Measurements from ENCODE around the gene DRD4.
A peak's percentile ranks its signal among the peaks of the same experiment; 100 is the strongest.

The DRD4 gene

DNA sequence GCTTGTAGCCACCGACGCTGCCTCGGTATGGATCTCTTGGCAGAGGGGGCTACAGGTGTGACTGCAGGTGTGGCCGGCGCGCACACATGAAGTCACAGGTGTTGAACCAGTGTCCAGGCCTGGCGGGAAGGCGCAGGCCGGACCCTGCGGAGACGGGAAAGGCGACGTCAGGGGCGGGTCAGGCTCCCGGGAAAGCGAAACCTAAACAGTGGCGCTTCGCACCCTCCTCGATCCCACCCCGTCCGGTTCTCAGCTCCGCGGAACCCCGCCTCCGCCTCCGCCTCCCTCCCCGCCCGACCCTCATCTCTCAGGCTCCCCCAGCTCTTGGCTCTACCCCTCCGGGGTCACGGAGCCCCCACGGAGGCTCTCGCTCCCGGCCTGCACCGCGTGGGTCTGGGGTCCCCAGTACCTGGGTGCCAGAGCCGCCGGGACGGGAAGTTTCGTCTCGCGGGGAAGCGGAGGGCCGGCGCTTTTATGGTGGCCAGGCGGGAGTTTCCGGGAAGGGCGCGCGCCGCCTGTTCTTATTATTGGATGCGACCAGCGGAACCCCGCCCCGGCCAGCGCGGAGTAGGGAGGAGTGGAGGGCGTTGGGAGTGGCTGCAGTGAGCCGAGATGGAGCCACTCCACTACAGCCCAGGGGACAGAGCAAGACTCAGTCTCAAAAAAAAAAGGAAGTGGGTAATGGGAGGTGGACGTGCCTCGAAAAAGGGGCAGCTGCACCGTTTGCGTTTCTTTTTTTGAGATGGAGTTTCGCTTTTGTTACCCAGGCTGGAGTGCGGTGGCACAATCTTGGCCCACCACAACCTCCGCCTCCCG, 21.4 kb upstream of the DRD4 start, which contains the start of gene IRF7:
Gene IRF7 (minus strand): TSS at position 447 of the 816 bp plus-strand sequence. CDS start 586 bp downstream, outside the sequence.
- Histone ChIP-seq H3K4me3 (ENCODE audit: insufficient read depth, low read depth, low read length, poor library complexity, severe bottlenecking) (peak within 1 kb of the TSS; percentile 79), H3K27ac (ENCODE audit: insufficient read depth, low read length, poor library complexity, severe bottlenecking) (peak within 1 kb of the TSS; percentile 94), H3K27me3 (replicated peaks; ENCODE audit: control insufficient read depth, insufficient read depth, low read length, poor library complexity, severe bottlenecking) (no peaks in the 10 kb centered on the region), H3K36me3 (ENCODE audit: control insufficient read depth, insufficient read depth, low read length) (peaks cover 22% of the 10 kb centered on the region), H3K9me3 (ENCODE audit: control insufficient read depth, low read length) (no peaks in the 10 kb centered on the region), H3K4me1 (ENCODE audit: control insufficient read depth, insufficient read depth, low read length, poor library complexity, severe bottlenecking) (peaks cover 22% of the 10 kb centered on the region)
- DNase-seq, result peak; percentile 81 to 87 (median 85)

DNA sequence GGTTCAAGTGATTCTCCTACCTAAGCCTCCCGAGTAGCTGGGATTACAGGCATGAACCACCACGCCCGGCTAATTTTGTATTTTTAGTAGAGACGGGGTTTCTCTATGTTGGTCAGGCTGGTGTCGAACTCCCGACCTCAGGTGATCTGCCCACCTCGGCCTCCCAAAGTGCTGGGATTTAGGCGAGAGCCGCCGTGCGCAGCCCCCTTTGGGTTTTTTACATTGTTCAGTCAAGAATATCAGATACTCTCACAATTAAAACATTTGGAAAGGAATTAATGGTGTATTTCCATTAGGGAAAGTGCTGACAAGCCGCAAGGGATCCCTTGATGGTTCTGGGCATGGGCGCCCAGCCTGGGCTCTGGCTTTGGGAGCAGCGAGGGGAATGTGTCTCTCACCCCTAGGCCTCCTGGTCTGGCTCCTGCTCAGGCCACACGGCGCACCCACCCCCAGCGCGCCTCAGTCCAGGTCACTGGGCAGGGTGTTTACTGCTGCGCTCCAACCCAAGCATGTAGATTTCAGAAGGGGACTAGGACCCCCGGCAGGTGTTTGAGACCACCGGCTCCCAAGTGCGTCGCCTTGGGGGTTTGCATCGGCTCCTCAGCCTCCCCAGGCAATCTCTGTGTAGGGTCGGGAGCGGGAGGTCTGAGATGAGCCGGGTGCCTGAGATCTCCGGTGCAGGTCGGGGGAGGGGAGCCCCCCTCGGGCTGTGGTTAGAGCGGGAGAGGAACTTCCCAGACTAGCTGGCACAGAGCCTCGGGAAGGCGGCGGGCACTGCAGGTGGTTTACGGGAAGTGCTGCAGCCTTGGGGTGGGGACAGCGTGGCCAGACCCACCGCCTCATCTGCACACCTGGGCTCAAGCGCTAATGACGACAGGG, 20.5 kb upstream of the DRD4 start:
- H3K9me3 ChIP-seq (ENCODE audit: control insufficient read depth, low read length), result no peaks in the 10 kb centered on the region
- H3K4me1 ChIP-seq (ENCODE audit: control insufficient read depth, insufficient read depth, low read length, poor library complexity, severe bottlenecking), result peaks cover 22% of the 10 kb centered on the region
- DNase-seq, result no peak
- no peaks in the 10 kb centered on the region for H3K27me3 ChIP-seq (replicated peaks; ENCODE audit: control insufficient read depth, insufficient read depth, low read length, poor library complexity, severe bottlenecking)
- H3K27ac ChIP-seq (ENCODE audit: insufficient read depth, low read length, poor library complexity, severe bottlenecking), result peak overlapping the region; percentile 94
- peak overlapping the region; percentile 79 for H3K4me3 ChIP-seq (ENCODE audit: insufficient read depth, low read depth, low read length, poor library complexity, severe bottlenecking)
- H3K36me3 ChIP-seq (ENCODE audit: control insufficient read depth, insufficient read depth, low read length), result peaks cover 14% of the 10 kb centered on the region

DNA sequence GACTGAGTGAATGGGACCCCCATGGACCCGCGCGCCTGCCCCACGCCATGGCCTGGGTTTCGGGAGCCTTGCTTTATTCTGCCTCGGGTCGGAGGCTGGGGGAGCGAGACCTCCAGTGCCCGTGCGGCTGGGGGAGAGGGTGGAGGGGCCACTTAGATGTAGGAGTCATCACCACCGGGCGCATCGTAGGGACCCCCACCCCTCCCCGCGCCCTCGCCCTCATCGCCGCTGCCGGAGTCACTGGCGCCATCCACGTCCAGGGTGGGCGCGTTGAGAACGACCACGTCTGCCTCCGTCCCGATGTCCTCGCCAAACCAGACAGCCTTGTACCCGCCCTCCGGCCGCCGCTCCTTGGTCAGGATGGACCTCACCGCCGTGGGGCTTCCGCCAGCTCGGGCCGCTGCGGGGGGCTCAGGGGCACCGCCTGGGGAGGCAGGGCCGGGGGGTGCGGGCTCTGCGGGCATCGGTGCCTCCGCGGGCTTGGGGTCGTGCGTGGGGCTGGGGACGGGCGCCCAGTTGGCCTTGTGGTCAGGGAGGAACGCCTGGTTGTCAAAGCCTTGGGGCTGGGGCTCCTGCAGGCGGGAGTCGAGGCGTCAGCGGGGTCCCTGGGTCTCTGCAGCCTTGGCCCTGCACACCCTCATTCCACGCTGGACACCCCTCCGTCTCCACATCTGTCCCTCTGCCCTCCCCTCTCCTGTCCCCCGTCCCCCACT, 19.7 kb upstream of the DRD4 start:
- no peaks in the 10 kb centered on the region for H3K9me3 ChIP-seq (ENCODE audit: control insufficient read depth, low read length)
- peaks cover 6% of the 10 kb centered on the region for H3K36me3 ChIP-seq (ENCODE audit: control insufficient read depth, insufficient read depth, low read length)
- DNase-seq, result no peak
- H3K27ac ChIP-seq (ENCODE audit: insufficient read depth, low read length, poor library complexity, severe bottlenecking), result no peak overlapping the region
- H3K4me3 ChIP-seq (ENCODE audit: insufficient read depth, low read depth, low read length, poor library complexity, severe bottlenecking), result no peak overlapping the region
- no peaks in the 10 kb centered on the region for H3K27me3 ChIP-seq (replicated peaks; ENCODE audit: control insufficient read depth, insufficient read depth, low read length, poor library complexity, severe bottlenecking)
- H3K4me1 ChIP-seq (ENCODE audit: control insufficient read depth, insufficient read depth, low read length, poor library complexity, severe bottlenecking), result peaks cover 22% of the 10 kb centered on the region

DNA sequence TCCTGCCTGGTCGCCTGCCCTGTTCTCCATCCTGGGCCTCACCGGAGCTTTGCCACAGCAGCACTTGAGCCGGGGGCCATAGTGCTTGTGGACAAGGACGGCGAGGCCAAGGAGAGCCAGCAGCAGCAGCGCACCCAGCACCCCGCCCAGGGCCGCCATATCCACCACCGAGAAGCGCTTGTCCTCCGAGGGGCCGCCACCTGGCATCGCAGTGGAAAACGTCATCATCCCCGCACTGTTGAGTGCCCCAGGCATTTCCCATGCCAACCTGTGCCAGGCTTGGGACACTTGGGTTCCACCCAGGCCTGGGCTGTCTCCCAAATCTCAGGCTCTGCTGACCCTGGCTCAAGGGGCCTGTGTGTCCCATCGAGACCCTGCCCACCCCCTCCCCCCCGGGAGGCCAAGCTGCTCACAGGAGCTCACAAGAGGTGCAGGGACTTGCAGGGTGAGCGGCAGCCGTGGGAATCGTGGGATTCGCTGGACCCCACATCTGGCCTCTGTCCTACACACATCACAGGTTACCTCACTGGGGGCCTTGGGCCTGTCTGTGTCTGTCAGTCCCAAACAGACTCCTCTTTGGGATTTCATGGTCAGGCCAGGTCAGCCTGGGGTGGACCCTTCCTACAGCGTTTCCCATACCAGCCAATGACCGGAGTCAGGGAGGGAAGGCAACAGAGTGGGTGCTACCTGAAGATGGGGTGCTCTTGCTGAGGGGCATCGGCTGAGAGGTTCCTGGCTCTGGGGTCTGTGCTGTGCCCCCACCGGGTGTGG, 19.0 kb upstream of the DRD4 start:
- no peak for DNase-seq
- H3K27ac ChIP-seq (ENCODE audit: insufficient read depth, low read length, poor library complexity, severe bottlenecking), result no peak overlapping the region
- peaks cover 19% of the 10 kb centered on the region for H3K4me1 ChIP-seq (ENCODE audit: control insufficient read depth, insufficient read depth, low read length, poor library complexity, severe bottlenecking)
- no peaks in the 10 kb centered on the region for H3K27me3 ChIP-seq (replicated peaks; ENCODE audit: control insufficient read depth, insufficient read depth, low read length, poor library complexity, severe bottlenecking)
- no peak overlapping the region for H3K4me3 ChIP-seq (ENCODE audit: insufficient read depth, low read depth, low read length, poor library complexity, severe bottlenecking)
- H3K36me3 ChIP-seq (ENCODE audit: control insufficient read depth, insufficient read depth, low read length), result no peaks in the 10 kb centered on the region
- H3K9me3 ChIP-seq (ENCODE audit: control insufficient read depth, low read length), result no peaks in the 10 kb centered on the region

DNA sequence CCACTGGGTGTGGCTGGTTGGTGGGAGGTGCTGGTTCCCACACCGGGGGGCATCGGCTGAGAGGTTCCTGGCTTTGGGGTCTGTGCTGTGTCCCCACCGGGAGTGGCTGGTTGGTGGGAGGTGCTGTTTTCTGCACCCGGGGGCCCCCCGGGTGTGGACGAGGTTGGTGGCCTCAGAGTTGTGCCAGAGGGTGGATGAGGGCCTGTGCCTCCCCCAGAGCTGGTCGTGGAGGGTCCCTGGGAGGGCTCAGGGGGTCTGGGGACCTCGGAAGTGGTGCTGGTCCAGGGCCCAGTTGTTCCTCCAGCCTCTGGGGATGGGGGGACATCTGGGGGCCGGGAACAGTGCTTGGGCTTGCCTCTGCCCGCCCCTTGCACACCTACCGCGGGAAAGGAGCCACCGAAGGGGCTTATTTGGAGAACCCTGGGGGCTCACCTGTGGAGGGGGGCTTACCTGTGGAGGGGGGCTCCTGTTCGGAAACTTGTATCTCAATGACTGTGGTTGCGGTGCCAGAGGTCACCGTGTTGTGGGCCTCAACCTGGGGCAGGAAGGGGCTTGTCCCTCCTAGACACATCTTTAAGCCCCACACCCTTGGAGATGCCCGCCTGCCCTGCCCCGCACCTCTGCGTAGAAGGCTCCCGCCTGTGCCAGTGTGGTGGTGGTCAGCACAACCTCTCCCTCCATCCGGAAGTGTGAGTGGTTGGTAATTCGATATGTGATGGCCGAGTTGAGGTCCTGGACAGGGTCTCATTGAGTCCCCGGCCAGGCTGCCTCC, 18.0 kb upstream of the DRD4 start:
- peaks cover 11% of the 10 kb centered on the region for H3K4me1 ChIP-seq (ENCODE audit: control insufficient read depth, insufficient read depth, low read length, poor library complexity, severe bottlenecking)
- DNase-seq, result no peak
- no peaks in the 10 kb centered on the region for H3K9me3 ChIP-seq (ENCODE audit: control insufficient read depth, low read length)
- no peak overlapping the region for H3K4me3 ChIP-seq (ENCODE audit: insufficient read depth, low read depth, low read length, poor library complexity, severe bottlenecking)
- H3K27me3 ChIP-seq (replicated peaks; ENCODE audit: control insufficient read depth, insufficient read depth, low read length, poor library complexity, severe bottlenecking), result no peaks in the 10 kb centered on the region
- H3K36me3 ChIP-seq (ENCODE audit: control insufficient read depth, insufficient read depth, low read length), result no peaks in the 10 kb centered on the region
- no peak overlapping the region for H3K27ac ChIP-seq (ENCODE audit: insufficient read depth, low read length, poor library complexity, severe bottlenecking)

DNA sequence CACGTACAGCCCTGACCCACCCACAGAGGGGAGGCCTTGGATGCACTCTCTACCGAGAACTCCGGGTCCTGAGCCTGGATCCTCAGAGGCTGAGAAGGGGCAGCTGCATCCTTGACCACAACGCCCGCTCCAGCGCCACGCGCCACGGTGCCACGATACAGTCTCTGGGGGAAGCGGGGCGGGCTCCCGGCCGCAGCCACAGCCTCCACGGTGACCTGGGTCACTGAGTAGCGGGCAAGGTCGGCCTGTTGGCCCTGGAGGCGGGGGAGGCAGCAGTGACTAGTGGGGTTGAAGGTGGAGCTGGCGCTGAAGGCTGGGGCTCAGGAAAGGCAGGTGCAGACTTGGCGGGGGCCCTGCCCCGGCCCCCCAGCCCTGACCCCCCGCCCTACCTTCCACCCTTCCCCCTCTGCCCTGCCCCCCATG, 17.4 kb upstream of the DRD4 start:
- no peak for DNase-seq
- no peak overlapping the region for H3K4me3 ChIP-seq (ENCODE audit: insufficient read depth, low read depth, low read length, poor library complexity, severe bottlenecking)
- no peaks in the 10 kb centered on the region for H3K36me3 ChIP-seq (ENCODE audit: control insufficient read depth, insufficient read depth, low read length)
- no peak overlapping the region for H3K27ac ChIP-seq (ENCODE audit: insufficient read depth, low read length, poor library complexity, severe bottlenecking)
- H3K4me1 ChIP-seq (ENCODE audit: control insufficient read depth, insufficient read depth, low read length, poor library complexity, severe bottlenecking), result peaks cover 5% of the 10 kb centered on the region
- H3K27me3 ChIP-seq (replicated peaks; ENCODE audit: control insufficient read depth, insufficient read depth, low read length, poor library complexity, severe bottlenecking), result peaks cover 3% of the 10 kb centered on the region
- H3K9me3 ChIP-seq (ENCODE audit: control insufficient read depth, low read length), result no peaks in the 10 kb centered on the region

DNA sequence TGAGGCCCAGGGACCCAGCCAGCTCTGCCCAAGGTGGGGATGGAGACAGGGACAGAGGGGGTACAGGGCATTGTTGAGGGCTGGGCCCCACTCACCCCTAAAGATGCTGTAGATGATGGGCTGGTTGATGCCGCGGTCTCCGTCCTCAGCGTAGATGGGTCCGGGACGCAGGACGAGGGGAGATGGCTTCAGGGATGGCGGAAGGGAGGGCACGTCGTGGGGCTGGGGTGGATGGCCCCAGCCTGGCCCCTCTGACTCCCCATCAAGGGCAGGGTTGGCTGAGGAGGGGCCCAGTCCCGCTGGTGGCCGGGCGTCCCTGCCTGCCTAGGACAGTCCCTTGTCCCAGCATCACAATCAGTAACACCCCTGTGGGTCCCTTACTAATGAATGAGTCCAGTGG, 16.9 kb upstream of the DRD4 start:
- no peak overlapping the region for H3K27ac ChIP-seq (ENCODE audit: insufficient read depth, low read length, poor library complexity, severe bottlenecking)
- no peak for DNase-seq
- H3K4me1 ChIP-seq (ENCODE audit: control insufficient read depth, insufficient read depth, low read length, poor library complexity, severe bottlenecking), result no peaks in the 10 kb centered on the region
- H3K27me3 ChIP-seq (replicated peaks; ENCODE audit: control insufficient read depth, insufficient read depth, low read length, poor library complexity, severe bottlenecking), result peaks cover 8% of the 10 kb centered on the region
- H3K9me3 ChIP-seq (ENCODE audit: control insufficient read depth, low read length), result no peaks in the 10 kb centered on the region
- H3K4me3 ChIP-seq (ENCODE audit: insufficient read depth, low read depth, low read length, poor library complexity, severe bottlenecking), result no peak overlapping the region
- no peaks in the 10 kb centered on the region for H3K36me3 ChIP-seq (ENCODE audit: control insufficient read depth, insufficient read depth, low read length)

DNA sequence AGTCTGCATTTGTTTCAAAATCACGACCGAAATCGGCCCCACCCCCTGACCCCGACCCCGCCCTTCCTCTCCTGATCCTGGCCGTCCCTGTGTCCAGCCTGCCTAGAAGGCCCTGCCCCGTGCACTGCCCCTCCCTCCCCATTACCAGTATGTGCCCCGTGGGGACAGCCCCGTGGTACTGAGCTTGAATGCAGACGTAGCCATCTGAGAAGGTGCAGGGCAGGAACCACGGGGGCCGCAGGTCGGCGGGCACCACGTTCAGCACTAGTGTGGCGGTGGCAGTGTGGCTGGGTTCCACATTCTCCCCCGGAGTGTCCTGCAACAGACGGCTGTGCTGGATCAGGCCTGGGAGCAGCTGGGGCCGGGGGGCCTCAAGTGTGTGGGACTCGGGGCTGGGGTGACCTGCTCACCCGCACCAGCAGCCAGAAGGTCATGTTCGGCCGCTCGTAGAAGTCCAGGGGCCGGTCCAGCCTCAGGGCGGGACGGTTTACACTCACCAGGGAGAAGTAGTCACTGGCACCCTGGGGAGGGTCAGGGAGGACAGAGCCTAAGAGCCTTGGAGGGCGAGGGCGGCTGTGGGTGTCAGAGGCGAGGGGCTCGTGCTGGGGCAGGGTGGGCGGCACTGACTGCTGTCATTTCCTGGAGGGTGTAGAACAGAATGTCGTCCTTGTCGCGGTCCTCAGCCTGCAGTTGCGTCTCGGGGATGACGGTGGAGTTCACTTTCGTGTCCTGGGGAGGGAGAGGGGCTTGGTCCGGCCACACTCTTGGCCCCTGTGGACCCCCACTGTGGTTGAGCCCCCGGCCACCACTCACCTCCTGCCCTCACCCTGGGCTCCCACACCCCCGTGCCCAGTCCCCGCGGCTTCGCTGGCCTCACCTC, 15.9 kb upstream of the DRD4 start:
- peaks cover 17% of the 10 kb centered on the region for H3K27me3 ChIP-seq (replicated peaks; ENCODE audit: control insufficient read depth, insufficient read depth, low read length, poor library complexity, severe bottlenecking)
- no peak for DNase-seq
- H3K27ac ChIP-seq (ENCODE audit: insufficient read depth, low read length, poor library complexity, severe bottlenecking), result no peak overlapping the region
- H3K9me3 ChIP-seq (ENCODE audit: control insufficient read depth, low read length), result no peaks in the 10 kb centered on the region
- peaks cover 2% of the 10 kb centered on the region for H3K4me1 ChIP-seq (ENCODE audit: control insufficient read depth, insufficient read depth, low read length, poor library complexity, severe bottlenecking)
- no peaks in the 10 kb centered on the region for H3K36me3 ChIP-seq (ENCODE audit: control insufficient read depth, insufficient read depth, low read length)
- H3K4me3 ChIP-seq (ENCODE audit: insufficient read depth, low read depth, low read length, poor library complexity, severe bottlenecking), result no peak overlapping the region
